Osteoblast (primary cell): ENCODE results near the gene POM121C. TPM values are rescaled to one million over a fixed set of nuclear protein-coding genes. Genes with fewer than 3 reads are reported as not detected.
"Not testable (repeated sequence)": the region's sequence is repeated elsewhere in the genome, so short reads cannot be mapped to it uniquely, and the experiment has no call there.

Source experiments
- DNase-seq: peaks from one replicate; pipeline ENCODE4 v3.0.0; 2011; ENCODE audit warnings: low spot score, mixed read lengths; ENCODE audit not compliant: insufficient read length; ENCODE audit errors: missing footprints
- H2AFZ ChIP-seq: 2 replicates; pipeline ENCODE4 v1.6.0; 2011; ENCODE audit warnings: mild to moderate bottlenecking, low read length
- H3K27ac ChIP-seq: 2 replicates; pipeline ENCODE4 v1.5.1; 2011; ENCODE audit warnings: mild to moderate bottlenecking, low read depth, low read length, moderate library complexity
- H3K27me3 ChIP-seq: 2 replicates; pipeline ENCODE4 v1.6.0; 2012; ENCODE audit warnings: mild to moderate bottlenecking, control low read depth, inconsistent platforms, low read length, moderate library complexity; ENCODE audit not compliant: insufficient read depth
- H3K36me3 ChIP-seq: 2 replicates; pipeline ENCODE4 v1.5.1; 2011; ENCODE audit warnings: mild to moderate bottlenecking, low read length, control low read depth, moderate library complexity; ENCODE audit not compliant: insufficient read depth
- H3K4me1 ChIP-seq: 2 replicates; pipeline ENCODE4 v1.5.1; 2011; ENCODE audit warnings: mild to moderate bottlenecking, low read length, control low read depth, moderate library complexity; ENCODE audit not compliant: insufficient read depth
- H3K4me2 ChIP-seq: 2 replicates; pipeline ENCODE4 v1.6.0; 2011; ENCODE audit warnings: mild to moderate bottlenecking, low read length; ENCODE audit not compliant: insufficient read depth
- H3K4me3 ChIP-seq: fragments of 200-600 bp; sonication (generic); 3 replicates; pipeline ENCODE4 v1.5.1; 2012; ENCODE audit warnings: mild to moderate bottlenecking, low read length, inconsistent platforms; ENCODE audit not compliant: insufficient read depth
- H3K79me2 ChIP-seq: 2 replicates; pipeline ENCODE4 v1.6.0; 2012; ENCODE audit warnings: mild to moderate bottlenecking, low read length, control low read depth, inconsistent platforms; ENCODE audit not compliant: insufficient read depth
- H3K9me3 ChIP-seq: 2 replicates; pipeline ENCODE4 v1.5.1; 2011; ENCODE audit warnings: low read depth, low read length, control low read depth
- H4K20me1 ChIP-seq: 2 replicates; pipeline ENCODE4 v1.6.0; 2012; ENCODE audit warnings: mild to moderate bottlenecking, low read length, control low read depth; ENCODE audit not compliant: insufficient read depth
- total RNA-seq: library from RNA; depleted of rRNA; stranded (reverse); fragments of >200 nt; gene quantifications from 2 replicates; pipeline ENCODE4 v1.2.3, GENCODE V29; 2012
- TF ChIP-seq, protein P1 (sequence below): IDR thresholded peaks from 2 replicates; pipeline ENCODE4 v1.5.1; 2011; ENCODE audit warnings: mild to moderate bottlenecking, low read depth, low read length, moderate library complexity; ENCODE audit errors: extremely low read depth

Gene POM121C
- total RNA-seq, 1 donor, result 13.8 TPM

DNA sequence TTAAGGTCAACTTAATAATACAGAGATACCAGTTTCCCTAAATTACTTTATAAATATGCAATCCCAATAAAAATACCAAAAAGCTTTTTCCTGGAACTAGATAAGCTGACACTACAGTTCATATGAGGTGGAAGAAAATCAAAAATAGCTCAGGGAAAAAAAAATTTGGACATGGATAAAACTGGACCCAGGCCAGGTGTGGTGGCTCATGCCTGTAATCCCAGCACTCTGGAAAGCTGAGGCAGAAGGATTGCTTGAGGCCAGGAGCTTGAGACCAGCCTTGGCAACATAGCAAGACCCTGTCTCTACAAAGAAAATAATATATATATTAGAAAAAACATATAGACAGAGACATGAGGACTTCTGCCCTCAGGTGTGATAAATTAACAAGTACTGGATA lies 8.6 kb downstream of the POM121C start:
- H3K4me2 ChIP-seq, H2AFZ ChIP-seq, H3K4me1 ChIP-seq, H4K20me1 ChIP-seq, H3K27me3 ChIP-seq, H3K9me3 ChIP-seq, DNase-seq, H3K4me3 ChIP-seq, H3K27ac ChIP-seq, H3K79me2 ChIP-seq, H3K36me3 ChIP-seq: not testable (repeated sequence)

DNA sequence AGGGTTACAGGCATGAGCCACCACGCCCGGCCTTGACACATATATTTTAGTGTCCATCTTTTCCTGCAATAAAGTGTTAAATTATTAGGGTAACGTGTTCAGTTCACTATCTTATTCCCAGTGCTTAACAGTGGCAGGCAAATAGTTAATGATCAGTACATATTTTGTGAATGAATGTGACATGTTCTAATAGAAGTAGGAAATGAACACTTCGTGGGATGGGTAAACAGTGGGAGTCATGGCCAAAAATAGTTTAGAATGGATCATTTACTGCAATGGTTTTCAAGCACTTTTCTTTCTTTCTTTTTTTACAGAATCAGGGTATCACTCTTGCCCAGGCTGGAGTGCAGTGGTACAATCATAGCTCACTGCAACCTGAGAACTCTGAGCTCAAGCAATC lies 15.9 kb downstream of the POM121C start:
- not testable (repeated sequence) for H3K9me3 ChIP-seq, H3K79me2 ChIP-seq, H3K27me3 ChIP-seq, DNase-seq, H2AFZ ChIP-seq, H4K20me1 ChIP-seq, H3K4me1 ChIP-seq, H3K4me3 ChIP-seq, H3K36me3 ChIP-seq, H3K27ac ChIP-seq, H3K4me2 ChIP-seq

DNA sequence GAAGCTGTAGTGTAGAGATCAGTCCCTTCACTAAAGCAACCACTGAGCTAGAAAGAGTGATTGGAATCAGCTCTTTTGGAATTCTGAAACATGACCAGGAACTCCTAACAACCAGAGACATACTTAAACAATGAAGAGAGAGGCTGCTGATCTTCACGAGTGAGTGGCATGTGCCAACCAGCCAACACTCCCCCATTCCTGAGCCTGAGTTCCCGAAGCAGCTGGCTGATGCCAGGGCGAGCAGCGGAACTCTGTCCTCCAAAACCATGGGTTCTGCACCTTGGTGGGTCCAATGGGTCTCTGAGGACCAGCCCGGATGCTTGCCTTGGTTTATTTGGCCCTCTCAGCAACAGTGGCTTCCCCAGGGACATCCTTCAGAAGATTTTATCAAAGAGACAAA lies 25.6 kb downstream of the POM121C start:
- H3K4me3 ChIP-seq, H3K36me3 ChIP-seq, H3K27me3 ChIP-seq, H3K79me2 ChIP-seq, H3K27ac ChIP-seq, DNase-seq, H3K4me1 ChIP-seq, H2AFZ ChIP-seq, H4K20me1 ChIP-seq, H3K9me3 ChIP-seq, H3K4me2 ChIP-seq: not testable (repeated sequence)

DNA sequence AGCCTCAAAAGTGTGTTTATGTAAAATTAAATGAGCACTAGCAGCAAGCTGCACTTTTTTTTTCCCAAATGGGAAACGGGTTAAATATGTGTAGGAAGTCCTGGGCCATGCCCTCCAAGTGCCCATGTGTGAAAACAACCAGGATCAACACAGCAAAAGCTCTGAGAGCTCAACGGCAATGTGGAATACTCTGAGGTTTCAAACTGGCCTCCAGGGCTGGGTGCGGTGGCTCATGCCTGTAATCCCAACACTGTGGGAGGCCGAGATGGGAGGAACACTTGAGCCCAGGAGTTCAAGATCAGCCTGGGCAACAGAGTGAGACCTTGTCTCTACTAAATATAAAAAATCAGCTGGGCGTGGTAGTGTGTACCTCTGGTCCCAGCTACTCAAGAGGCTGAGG lies 28.1 kb downstream of the POM121C start:
- not testable (repeated sequence) for H3K27me3 ChIP-seq, H3K4me1 ChIP-seq, H3K9me3 ChIP-seq, H4K20me1 ChIP-seq, H3K4me2 ChIP-seq, H3K27ac ChIP-seq, H3K79me2 ChIP-seq, H2AFZ ChIP-seq, H3K4me3 ChIP-seq, H3K36me3 ChIP-seq, DNase-seq

DNA sequence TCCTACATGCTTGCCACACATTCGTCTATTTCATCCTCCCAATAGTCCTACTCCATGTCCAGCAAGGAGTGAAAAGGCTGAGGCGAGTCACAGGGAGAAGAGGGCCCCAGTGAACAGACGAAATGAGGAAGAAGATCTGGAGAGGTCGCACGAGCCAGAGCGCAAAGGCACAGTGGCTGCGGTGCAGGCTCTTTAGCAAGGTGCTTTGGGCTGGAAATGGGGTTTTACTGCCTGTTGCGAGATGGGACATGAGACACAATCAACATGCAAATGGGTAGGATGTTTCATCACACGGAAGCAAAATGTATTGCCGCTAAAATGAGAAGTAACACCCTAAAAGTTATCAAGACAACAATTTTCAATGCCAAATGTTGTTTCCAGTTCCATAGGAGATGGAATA lies 29.7 kb downstream of the POM121C start:
- H3K27me3 ChIP-seq, H3K9me3 ChIP-seq, H4K20me1 ChIP-seq, H3K36me3 ChIP-seq, H3K4me3 ChIP-seq, H3K4me1 ChIP-seq, DNase-seq, H2AFZ ChIP-seq, H3K79me2 ChIP-seq, H3K4me2 ChIP-seq, H3K27ac ChIP-seq: not testable (repeated sequence)

DNA sequence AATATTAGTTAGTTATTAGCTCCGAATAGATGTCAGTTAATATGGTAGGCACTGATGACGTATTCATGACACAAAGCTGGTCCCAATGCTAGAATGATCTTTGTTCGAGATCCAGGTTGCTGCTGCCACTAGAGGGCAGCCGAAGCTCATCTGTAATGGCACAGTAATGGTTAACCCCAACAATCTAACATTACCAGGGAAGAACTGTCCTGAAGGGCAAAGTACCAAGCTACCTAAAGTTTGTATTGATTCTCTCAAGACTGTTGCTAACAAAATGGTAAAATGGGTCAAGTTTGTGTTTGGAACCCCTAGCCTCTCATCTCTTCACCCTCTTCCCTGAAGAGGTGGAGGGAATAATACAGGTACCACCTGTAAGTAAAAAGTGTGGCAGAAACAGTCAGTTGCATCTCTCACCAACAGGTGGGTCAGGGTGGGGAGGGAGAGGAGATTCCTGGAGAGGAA lies 33.6 kb downstream of the POM121C start:
- not testable (repeated sequence) for H2AFZ ChIP-seq, H3K4me3 ChIP-seq, H3K79me2 ChIP-seq, H3K27ac ChIP-seq, H3K27me3 ChIP-seq, H3K9me3 ChIP-seq, H3K4me2 ChIP-seq, DNase-seq, H3K4me1 ChIP-seq, H4K20me1 ChIP-seq, H3K36me3 ChIP-seq
- TF ChIP-seq, protein P1, sequence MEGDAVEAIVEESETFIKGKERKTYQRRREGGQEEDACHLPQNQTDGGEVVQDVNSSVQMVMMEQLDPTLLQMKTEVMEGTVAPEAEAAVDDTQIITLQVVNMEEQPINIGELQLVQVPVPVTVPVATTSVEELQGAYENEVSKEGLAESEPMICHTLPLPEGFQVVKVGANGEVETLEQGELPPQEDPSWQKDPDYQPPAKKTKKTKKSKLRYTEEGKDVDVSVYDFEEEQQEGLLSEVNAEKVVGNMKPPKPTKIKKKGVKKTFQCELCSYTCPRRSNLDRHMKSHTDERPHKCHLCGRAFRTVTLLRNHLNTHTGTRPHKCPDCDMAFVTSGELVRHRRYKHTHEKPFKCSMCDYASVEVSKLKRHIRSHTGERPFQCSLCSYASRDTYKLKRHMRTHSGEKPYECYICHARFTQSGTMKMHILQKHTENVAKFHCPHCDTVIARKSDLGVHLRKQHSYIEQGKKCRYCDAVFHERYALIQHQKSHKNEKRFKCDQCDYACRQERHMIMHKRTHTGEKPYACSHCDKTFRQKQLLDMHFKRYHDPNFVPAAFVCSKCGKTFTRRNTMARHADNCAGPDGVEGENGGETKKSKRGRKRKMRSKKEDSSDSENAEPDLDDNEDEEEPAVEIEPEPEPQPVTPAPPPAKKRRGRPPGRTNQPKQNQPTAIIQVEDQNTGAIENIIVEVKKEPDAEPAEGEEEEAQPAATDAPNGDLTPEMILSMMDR, result peak; percentile 44

DNA sequence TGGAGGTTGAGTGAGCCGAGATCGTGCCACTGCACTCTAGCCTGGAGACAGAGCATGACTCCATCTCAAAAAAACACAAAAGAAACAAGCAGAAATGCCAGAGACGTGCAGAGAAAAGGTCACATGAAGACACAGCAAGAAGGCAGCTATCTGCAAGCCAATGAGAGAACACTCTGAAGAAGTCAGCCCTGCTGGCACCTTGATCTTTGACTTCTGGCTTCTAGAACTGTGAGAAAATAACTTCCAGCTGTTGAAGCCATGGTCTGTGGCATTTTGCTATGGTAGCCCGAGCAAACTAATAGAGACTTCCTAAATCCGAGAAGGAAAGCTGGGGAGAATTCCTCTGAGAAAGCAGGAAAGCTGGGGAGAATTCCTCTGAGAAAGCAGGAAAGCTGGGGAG lies 36.2 kb downstream of the POM121C start:
- not testable (repeated sequence) for H4K20me1 ChIP-seq, H3K79me2 ChIP-seq, H3K9me3 ChIP-seq, H3K27ac ChIP-seq, H3K4me2 ChIP-seq, H3K27me3 ChIP-seq, H3K4me3 ChIP-seq, H3K36me3 ChIP-seq, DNase-seq, H3K4me1 ChIP-seq, H2AFZ ChIP-seq

DNA sequence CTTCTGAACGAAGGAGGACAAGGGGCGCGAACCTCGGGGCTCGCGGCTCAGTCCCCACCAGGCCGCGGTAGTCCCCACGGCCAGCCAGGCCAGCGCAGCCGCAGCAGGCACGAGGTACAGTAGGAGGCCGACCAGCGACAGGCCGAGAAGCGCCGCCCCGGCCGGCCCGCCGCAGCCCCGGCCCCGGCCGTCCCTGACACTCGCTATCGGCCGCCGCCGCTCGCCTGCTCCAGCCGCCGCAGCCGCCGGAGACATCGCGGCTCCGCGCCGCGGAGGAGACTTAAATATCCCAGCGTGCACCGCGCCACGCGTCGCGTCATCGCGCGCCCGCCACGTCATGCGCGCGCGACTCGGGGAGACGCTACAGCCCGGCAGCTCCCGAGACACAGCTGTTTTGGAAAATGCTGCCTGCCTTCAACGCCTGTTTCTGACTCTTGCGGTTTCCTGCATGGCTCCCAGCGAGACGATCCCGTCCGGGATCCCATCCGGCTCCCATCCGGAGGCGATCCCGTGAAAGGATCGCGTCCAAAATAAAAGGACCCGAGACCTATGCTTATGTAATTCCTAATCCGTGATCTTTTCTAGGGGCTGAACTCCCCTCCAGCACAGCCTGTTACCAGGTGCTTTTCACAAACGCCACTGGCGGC lies 43.5 kb downstream of the POM121C start:
- not testable (repeated sequence) for H3K4me1 ChIP-seq, H3K27me3 ChIP-seq, H4K20me1 ChIP-seq, DNase-seq, H3K9me3 ChIP-seq
- H2AFZ ChIP-seq, result peak overlapping the region; percentile 65
- H3K4me3 ChIP-seq, result peak overlapping the region; percentile 68
- peaks cover 27% of the 10 kb centered on the region for H3K36me3 ChIP-seq
- H3K4me2 ChIP-seq, result peak overlapping the region; percentile 72
- peak overlapping the region; percentile 69 for H3K27ac ChIP-seq
- peaks cover 16% of the 10 kb centered on the region for H3K79me2 ChIP-seq
